ENCODE results near the gene SYNGAP1.

SYNGAP1 gene

DNA sequence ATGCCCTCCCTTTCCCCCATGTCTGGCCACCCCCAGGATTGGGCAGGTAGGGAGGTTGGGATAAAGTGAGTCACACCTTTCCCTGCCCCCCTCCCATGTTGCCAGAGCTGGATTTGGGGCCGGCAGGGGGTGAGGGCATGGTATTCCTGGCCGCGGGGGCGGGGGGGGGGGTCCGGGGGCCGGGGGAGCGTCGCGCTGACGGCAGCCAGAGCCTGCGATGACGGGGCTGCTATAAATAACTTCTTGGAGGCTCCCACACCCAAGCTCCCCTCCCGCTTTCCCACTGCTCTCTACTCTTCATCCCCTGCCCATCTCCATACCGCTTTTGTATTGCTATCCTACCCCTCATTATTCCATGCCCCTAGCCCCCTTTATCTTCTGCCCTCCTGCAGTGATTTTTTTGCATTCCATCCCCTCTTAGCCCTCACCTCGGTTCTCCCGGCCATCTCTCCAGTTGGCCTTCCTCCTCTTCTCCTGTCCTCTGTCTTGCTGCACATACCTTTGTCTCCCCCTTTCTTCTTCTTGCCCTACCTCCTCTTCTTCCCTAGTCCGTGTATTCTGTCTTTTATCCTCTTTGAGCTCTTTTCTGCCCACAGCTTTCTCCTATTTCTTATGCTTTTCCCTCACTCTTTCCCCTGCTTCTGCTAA, 13.8 kb downstream of the SYNGAP1 start:
- Histone ChIP-seq H3K4me3 (ENCODE audit: low read depth in 1 of 2, low read length in 1 of 2) (no peak overlapping the region), H3K4me1 (ENCODE audit: control insufficient read depth in 1 of 2, insufficient read depth in 1 of 2, low read depth in 1 of 2, low read length in 1 of 2) (peaks cover 17 to 24% of the 10 kb centered on the region in 2 experiments), H3K9me3 (no peaks in the 10 kb centered on the region), H3K27ac (no peak overlapping the region), H3K36me3 (no peaks in the 10 kb centered on the region), H3K27me3 (peaks cover 41% of the 10 kb centered on the region)
- TF ChIP-seq, protein P1, sequence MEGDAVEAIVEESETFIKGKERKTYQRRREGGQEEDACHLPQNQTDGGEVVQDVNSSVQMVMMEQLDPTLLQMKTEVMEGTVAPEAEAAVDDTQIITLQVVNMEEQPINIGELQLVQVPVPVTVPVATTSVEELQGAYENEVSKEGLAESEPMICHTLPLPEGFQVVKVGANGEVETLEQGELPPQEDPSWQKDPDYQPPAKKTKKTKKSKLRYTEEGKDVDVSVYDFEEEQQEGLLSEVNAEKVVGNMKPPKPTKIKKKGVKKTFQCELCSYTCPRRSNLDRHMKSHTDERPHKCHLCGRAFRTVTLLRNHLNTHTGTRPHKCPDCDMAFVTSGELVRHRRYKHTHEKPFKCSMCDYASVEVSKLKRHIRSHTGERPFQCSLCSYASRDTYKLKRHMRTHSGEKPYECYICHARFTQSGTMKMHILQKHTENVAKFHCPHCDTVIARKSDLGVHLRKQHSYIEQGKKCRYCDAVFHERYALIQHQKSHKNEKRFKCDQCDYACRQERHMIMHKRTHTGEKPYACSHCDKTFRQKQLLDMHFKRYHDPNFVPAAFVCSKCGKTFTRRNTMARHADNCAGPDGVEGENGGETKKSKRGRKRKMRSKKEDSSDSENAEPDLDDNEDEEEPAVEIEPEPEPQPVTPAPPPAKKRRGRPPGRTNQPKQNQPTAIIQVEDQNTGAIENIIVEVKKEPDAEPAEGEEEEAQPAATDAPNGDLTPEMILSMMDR (IDR thresholded peaks at IDR 0.05) = no peak

DNA sequence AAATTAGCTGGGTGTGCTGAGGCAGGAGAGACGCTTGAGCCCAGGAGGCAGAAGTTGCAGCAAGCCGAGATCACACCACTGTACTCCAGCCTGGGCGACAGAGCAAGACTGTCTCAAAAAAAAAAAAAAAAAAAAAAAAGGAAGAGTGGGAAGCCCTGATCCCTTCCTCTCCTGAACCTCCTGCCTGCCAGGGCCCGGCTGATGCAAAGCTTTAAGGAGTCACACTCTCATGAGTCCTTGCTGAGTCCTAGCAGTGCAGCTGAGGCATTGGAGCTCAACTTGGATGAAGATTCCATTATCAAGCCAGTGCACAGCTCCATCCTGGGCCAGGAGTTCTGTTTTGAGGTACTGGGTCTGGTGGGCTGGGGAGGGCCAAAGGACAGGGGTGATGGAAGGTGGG, 15.1 kb downstream of the SYNGAP1 start:
- Histone ChIP-seq H3K4me3 (ENCODE audit: low read depth in 1 of 2, low read length in 1 of 2) (no peak overlapping the region), H3K4me1 (ENCODE audit: control insufficient read depth in 1 of 2, insufficient read depth in 1 of 2, low read depth in 1 of 2, low read length in 1 of 2) (peaks cover 17 to 23% of the 10 kb centered on the region in 2 experiments)
- TF ChIP-seq, protein P1 (IDR thresholded peaks at IDR 0.05) = no peak

DNA sequence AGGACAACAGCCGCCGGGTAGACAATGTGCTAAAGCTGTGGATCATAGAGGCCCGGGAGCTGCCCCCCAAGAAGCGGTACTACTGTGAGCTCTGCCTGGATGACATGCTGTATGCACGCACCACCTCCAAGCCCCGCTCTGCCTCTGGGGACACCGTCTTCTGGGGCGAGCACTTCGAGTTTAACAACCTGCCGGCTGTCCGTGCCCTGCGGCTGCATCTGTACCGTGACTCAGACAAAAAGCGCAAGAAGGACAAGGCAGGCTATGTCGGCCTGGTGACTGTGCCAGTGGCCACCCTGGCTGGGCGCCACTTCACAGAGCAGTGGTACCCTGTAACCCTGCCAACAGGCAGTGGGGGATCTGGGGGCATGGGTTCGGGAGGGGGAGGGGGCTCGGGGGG, 17.8 kb downstream of the SYNGAP1 start:
- no peak overlapping the region for H3K4me3 ChIP-seq (ENCODE audit: low read depth in 1 of 2, low read length in 1 of 2)
- no peaks in the 10 kb centered on the region for H3K9me3 ChIP-seq
- H3K27me3 ChIP-seq = peaks cover 14% of the 10 kb centered on the region
- no peak overlapping the region for H3K27ac ChIP-seq
- TF ChIP-seq, protein P1 (IDR thresholded peaks at IDR 0.05) = no peak
- peaks cover 0 to under 1% of the 10 kb centered on the region in 2 experiments for H3K4me1 ChIP-seq (ENCODE audit: control insufficient read depth in 1 of 2, insufficient read depth in 1 of 2, low read depth in 1 of 2, low read length in 1 of 2)
- H3K36me3 ChIP-seq = no peaks in the 10 kb centered on the region

More for the DNA sequence above, 15.1 kb downstream of the SYNGAP1 start:
- H3K9me3 ChIP-seq = no peaks in the 10 kb centered on the region
- no peaks in the 10 kb centered on the region for H3K36me3 ChIP-seq
- H3K27me3 ChIP-seq = peaks cover 34% of the 10 kb centered on the region
- H3K27ac ChIP-seq = no peak overlapping the region

DNA sequence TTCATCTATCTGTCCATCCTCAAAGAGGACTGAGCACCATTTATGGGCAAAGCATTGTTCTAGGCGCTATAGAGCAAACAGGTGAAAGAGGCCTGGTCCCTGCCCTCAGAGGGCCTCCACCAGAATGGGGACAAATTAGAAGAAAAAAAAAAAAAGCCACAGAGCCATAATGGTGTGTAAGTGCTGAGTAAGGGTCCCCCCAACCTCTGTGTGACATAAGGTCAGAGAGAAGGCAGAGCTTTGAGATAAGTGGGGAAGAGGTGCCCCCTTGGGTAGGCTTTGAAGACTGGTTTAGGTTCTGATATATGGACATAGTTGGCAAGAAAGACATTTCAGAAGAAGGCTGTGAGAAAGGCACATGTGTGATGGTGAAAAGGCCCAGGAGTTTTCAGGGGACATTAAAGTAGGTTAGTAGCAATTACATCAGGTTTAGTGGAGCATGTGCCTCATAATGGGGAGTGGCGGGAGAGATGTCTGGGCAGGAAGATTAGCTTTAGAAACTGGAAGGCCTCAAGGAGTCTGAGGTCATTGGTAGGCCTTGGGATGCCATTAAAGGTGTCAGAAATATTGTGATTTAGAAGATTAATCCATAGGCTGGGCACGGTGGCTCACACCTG, 19.2 kb downstream of the SYNGAP1 start:
- Histone ChIP-seq H3K4me1 (ENCODE audit: control insufficient read depth in 1 of 2, insufficient read depth in 1 of 2, low read depth in 1 of 2, low read length in 1 of 2) (peaks cover 3 to 6% of the 10 kb centered on the region in 2 experiments), H3K9me3 (no peaks in the 10 kb centered on the region), H3K27ac (no peak overlapping the region), H3K27me3 (no peaks in the 10 kb centered on the region), H3K4me3 (ENCODE audit: low read depth in 1 of 2, low read length in 1 of 2) (no peak overlapping the region), H3K36me3 (no peaks in the 10 kb centered on the region)
- TF ChIP-seq, protein P1 (IDR thresholded peaks at IDR 0.05) = no peak

DNA sequence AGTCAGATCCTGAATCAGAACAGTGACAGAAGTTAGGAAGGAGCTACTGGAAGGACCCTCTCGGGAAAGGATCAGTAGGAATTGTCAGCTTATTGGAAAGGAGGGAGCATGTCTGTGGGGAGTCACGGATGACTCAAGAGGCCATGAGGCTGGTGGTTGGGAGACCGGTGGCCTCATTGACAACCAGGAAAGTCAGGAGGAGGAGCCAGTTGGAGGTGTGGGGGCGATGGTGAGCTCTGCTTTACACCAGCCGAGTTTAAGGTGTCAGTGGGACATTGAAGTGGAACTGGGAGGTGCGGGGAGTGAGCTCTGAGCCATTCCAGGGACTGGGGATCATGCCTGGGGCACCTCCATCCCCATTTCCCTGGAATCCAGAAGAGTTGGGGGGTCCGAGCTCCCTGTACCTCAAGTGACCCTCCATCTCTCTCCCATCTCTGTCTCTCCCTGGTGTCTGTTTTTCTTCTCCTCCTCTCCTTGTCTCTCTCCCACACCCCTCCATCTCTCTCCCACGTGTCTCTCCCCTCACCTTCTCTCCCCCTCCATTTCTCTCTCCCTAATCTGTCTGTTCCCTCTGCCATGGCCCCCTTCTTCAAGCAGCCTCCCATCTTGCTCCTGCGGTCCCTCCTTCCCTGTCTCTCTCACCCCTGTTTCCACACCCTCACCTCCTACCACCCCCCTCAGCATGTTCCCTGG, 20.2 kb downstream of the SYNGAP1 start:
- H3K27me3 ChIP-seq = no peaks in the 10 kb centered on the region
- no peak overlapping the region for H3K4me3 ChIP-seq (ENCODE audit: low read depth in 1 of 2, low read length in 1 of 2)
- H3K27ac ChIP-seq = no peak overlapping the region
- H3K4me1 ChIP-seq (ENCODE audit: control insufficient read depth in 1 of 2, insufficient read depth in 1 of 2, low read depth in 1 of 2, low read length in 1 of 2) = peaks cover 13 to 16% of the 10 kb centered on the region in 2 experiments
- H3K36me3 ChIP-seq = no peaks in the 10 kb centered on the region
- TF ChIP-seq, protein P1 (IDR thresholded peaks at IDR 0.05) = no peak
- H3K9me3 ChIP-seq = no peaks in the 10 kb centered on the region

Data from neutrophil (primary cell).